ENCODE results near the gene ELMO1.

Gene ELMO1

DNA sequence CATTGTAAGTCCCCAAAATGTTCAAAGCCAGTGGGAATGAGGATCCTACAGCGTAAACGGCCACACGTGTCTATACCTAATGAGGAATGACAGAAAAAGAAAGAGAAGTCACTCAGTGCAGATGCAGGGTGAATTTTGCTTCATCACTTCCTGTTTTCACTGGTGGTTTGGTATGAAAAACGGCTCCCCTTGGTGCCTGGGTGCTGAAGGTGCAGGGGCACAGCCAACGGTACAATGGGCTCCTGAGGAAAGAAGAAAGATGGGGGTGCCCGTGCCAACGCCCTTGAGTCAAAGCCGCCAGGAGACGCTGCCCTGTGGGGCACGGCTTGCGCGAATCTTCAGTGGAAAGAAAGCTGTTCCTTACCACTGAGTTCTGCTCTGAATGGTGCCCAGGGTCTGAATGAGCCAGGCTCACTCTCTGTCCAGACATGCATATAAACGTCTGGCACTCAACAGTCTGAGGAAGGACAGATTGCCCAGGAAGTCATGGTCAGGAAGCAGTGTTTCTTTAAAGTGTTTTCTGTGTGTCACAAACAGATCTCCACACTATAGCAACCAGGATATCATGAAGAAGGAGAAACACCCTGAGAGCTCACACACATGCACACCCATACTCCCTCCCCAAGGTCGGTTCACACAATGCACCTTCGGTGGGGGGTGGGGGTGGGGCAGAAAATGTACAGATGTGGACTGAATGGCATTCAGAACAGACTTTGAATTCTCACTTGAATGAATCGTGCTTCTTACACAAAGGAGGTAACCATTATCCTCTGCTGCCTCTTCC lies 105.8 kb downstream of the ELMO1 start:
- intact Hi-C loops (cut with micrococcal nuclease) = no loop called here
- no peaks in the 10 kb centered on the region for H3K27me3 Mint-ChIP-seq
- H3K9me3 Mint-ChIP-seq = no peaks in the 10 kb centered on the region
- peak overlapping the region; percentile 72 for H3K4me3 Mint-ChIP-seq
- H3K36me3 Mint-ChIP-seq (ENCODE audit: low read depth) = peaks cover 39% of the 10 kb centered on the region
- H3K4me1 Mint-ChIP-seq (ENCODE audit: low read depth) = peaks cover 35% of the 10 kb centered on the region
- peak overlapping the region; percentile 88 for H3K27ac Mint-ChIP-seq

DNA sequence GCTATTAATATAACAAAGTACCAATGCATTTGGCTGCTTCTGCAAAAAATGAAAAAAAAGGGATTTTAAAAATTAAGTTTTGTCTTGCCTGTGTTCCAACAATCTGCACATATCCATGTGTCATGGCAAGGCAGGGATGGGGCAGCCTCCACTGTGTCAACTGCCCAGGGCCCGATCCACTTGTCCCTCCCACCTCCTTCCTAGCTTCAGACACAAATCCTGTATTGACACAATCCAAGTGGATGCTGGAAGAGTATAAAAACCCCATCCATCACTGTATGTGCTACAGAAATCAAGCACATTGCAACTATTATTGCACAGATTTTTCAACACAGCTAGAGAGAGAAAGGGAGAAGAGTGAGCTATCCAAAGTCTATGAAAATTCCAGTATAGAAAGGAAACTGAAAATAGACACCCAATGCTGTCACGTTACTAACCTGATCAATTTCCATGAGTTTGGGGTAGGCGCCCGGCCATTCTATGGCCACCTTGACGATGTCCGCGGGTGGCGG lies 106.4 kb downstream of the ELMO1 start:
- Mint-ChIP-seq H3K36me3 (ENCODE audit: low read depth) (peaks cover 45% of the 10 kb centered on the region), H3K9me3 (no peaks in the 10 kb centered on the region), H3K27me3 (no peaks in the 10 kb centered on the region), H3K4me1 (ENCODE audit: low read depth) (peaks cover 41% of the 10 kb centered on the region), H3K27ac (peak overlapping the region; percentile 88), H3K4me3 (peak overlapping the region; percentile 72)
- intact Hi-C loops (cut with micrococcal nuclease) = no loop called here

DNA sequence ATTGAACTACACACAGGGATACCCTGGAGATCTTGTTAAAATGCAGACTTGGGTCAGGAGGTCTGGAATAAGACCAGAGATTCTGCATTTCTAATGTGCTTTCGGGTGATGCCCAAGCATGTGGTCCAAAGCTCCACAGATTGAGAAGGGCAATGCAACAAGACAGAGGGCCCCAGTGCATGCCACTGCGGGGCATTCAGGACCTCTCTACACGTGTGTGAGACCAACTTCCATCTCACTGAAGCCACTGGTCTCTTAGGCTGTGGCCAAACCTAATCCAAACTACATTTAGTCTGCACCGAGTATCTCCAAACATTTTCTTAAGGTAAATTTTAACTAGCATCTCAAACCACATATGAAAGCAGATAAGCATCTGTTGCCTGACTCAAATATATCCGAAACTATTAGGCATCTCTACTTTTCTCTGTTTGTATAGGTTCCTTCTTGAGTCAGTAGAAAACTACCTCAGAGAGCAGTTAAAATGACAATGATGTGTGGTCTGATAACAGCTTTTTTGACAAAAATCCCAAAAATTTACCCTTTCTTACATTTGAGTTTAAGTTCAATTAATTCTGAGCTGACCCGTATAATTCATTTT lies 107.5 kb downstream of the ELMO1 start:
- H3K9me3 Mint-ChIP-seq = no peaks in the 10 kb centered on the region
- H3K27ac Mint-ChIP-seq = no peak overlapping the region
- intact Hi-C loops (cut with micrococcal nuclease) = no loop called here
- H3K36me3 Mint-ChIP-seq (ENCODE audit: low read depth) = peaks cover 45% of the 10 kb centered on the region
- H3K27me3 Mint-ChIP-seq = no peaks in the 10 kb centered on the region
- H3K4me1 Mint-ChIP-seq (ENCODE audit: low read depth) = peaks cover 50% of the 10 kb centered on the region
- no peak overlapping the region for H3K4me3 Mint-ChIP-seq

DNA sequence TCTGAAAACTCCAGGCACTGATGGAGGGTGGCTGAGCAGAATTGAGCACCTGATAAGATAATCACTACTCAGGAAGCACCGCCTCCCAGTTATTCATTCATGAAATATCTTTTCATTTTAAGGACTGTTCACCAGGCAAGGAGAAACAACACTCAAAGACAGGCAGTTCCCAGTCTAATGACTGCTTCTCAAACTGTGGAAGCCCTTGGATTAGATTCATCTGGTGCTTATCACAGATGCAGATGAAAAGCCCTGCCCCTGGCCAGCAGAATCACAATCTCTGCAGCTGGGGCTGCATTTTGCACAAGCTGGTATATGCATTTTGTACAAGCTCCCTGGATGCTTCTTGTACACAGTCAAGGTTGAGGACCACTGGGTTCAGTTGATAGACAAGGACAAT lies 109.7 kb downstream of the ELMO1 start:
- Mint-ChIP-seq H3K36me3 (ENCODE audit: low read depth) (peaks cover 45% of the 10 kb centered on the region), H3K27ac (no peak overlapping the region)

DNA sequence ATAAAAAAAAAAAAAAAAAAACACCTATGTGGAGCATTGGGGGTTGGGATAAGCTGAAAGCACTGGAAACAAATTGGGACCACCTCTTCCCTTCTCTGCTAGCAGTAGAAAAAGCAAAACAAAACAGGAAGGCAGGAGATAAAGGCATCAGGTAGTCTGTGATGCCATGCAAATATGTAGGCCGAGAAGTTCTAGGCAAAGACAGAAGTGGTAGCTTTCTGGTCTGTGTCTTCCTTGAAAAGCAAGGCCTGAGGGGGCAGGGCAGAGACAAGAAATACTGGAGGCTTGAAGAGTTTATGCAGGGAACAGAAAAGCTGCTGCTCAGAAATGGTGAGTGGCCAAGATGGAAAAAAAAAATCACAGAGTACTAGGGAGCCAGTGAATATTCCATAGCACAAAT lies 111.1 kb downstream of the ELMO1 start:
- Mint-ChIP-seq H3K27ac (no peak overlapping the region), H3K36me3 (ENCODE audit: low read depth) (peaks cover 51% of the 10 kb centered on the region)
- intact Hi-C loops (cut with micrococcal nuclease) = loop anchor here (5.0 to 10.0 kb wide), 2 partner anchors 53 to 110 kb away; partner anchors contain the start of gene ELMO1

More for the DNA sequence above, 109.7 kb downstream of the ELMO1 start:
- intact Hi-C loops (cut with micrococcal nuclease) = loop anchor here (5.0 to 10.0 kb wide), 2 partner anchors 54 to 108 kb away; partner anchors contain the start of gene ELMO1
- no peaks in the 10 kb centered on the region for H3K27me3 Mint-ChIP-seq
- H3K9me3 Mint-ChIP-seq = no peaks in the 10 kb centered on the region
- H3K4me1 Mint-ChIP-seq (ENCODE audit: low read depth) = peaks cover 53% of the 10 kb centered on the region
- no peak overlapping the region for H3K4me3 Mint-ChIP-seq

DNA sequence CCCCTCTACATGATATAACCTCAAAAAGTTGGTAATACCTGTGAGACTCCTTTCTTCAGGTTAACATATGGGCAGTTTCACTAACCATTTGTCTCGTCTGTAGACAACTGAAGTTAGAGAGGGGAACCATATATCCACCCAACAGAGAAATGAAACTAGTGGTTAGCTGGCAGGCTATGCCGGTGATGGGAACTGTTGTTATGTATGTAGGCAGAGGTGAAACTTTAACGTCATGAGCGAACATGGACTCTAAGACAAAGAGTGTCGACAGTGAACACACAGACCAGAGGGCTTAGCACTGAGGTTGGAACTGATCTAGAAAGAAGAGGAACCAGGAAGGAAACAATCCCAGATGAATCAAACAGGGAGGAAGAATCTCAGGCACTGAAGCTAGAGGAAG lies 112.4 kb downstream of the ELMO1 start:
- Mint-ChIP-seq H3K36me3 (ENCODE audit: low read depth) (peaks cover 51% of the 10 kb centered on the region), H3K4me1 (ENCODE audit: low read depth) (peaks cover 56% of the 10 kb centered on the region), H3K9me3 (no peaks in the 10 kb centered on the region), H3K27ac (peak overlapping the region; percentile 64), H3K27me3 (no peaks in the 10 kb centered on the region), H3K4me3 (peak overlapping the region; percentile 39)
- intact Hi-C loops (cut with micrococcal nuclease) = loop anchor here (5.0 to 10.0 kb wide), 2 partner anchors 51 to 111 kb away; partner anchors contain the start of gene ELMO1

More for the DNA sequence above, 111.1 kb downstream of the ELMO1 start:
- Mint-ChIP-seq H3K4me3 (no peak overlapping the region), H3K4me1 (ENCODE audit: low read depth) (peaks cover 54% of the 10 kb centered on the region), H3K9me3 (no peaks in the 10 kb centered on the region), H3K27me3 (no peaks in the 10 kb centered on the region)

DNA sequence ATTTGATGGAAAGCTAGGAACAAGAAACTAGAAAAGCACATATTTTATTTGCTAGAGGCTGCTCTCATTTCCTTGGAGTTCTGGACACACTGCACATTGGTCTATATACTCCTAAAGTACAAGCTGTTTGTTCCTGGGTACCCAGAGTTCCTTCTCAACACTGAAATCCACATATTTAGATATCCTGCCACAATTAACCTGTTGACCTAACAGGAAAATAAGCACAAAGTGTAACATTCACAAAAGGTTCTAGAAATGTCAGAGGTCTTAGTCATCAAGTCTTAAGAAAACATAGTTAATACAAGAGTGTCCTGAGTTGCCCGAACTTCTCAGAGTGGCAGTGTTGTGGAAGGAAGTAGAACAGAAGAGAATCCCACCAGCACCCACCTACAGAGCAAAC lies 115.6 kb downstream of the ELMO1 start:
- Mint-ChIP-seq H3K9me3 (no peaks in the 10 kb centered on the region), H3K27ac (no peak overlapping the region), H3K4me1 (ENCODE audit: low read depth) (peaks cover 46% of the 10 kb centered on the region), H3K27me3 (no peaks in the 10 kb centered on the region), H3K36me3 (ENCODE audit: low read depth) (peaks cover 47% of the 10 kb centered on the region), H3K4me3 (no peak overlapping the region)
- intact Hi-C loops (cut with micrococcal nuclease) = loop anchor here (10.0 kb wide), 1 partner anchor 48 kb away; no protein-coding TSS in a partner anchor

DNA sequence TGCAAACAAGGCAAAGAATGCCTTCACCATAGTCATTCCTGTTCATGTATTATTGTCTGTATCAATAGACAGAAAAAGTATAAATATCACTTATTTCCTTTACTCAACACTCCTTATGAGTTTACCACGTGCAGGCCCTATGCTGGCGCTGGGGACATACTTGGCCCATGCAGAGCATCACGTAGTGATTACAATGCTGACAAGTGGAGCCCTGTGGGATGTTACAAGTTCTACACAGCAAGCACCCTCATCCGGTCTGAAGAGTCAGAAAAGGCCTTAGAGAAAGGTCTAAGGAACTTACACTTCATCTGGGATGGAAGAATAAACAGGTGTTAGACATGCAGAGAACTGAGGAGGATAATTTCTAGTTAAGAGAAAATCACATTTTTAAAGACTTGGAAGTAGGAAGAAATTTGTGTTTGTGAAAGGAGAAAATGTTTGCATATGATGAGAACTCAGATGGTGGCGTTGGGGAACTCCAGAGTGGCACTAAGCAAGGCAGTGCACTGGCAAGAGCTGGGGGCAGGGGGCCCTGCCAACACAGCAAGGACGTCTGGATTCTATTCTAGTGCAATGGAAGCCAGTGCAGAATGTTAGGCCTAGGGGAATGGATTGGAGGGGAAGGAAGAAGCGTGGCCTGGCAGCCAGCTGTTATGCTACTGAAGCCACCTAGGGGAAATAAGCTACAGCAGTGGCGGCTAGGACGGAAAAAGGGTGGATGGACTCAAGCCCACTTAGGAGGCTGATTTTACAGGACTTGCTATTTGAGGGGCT lies 116.2 kb downstream of the ELMO1 start:
- no peaks in the 10 kb centered on the region for H3K9me3 Mint-ChIP-seq
- H3K4me3 Mint-ChIP-seq = no peak overlapping the region
- no peak overlapping the region for H3K27ac Mint-ChIP-seq
- intact Hi-C loops (cut with micrococcal nuclease) = loop anchor here (10.0 kb wide), 1 partner anchor 48 kb away; no protein-coding TSS in a partner anchor
- peaks cover 41% of the 10 kb centered on the region for H3K4me1 Mint-ChIP-seq (ENCODE audit: low read depth)
- H3K36me3 Mint-ChIP-seq (ENCODE audit: low read depth) = peaks cover 43% of the 10 kb centered on the region
- no peaks in the 10 kb centered on the region for H3K27me3 Mint-ChIP-seq

DNA sequence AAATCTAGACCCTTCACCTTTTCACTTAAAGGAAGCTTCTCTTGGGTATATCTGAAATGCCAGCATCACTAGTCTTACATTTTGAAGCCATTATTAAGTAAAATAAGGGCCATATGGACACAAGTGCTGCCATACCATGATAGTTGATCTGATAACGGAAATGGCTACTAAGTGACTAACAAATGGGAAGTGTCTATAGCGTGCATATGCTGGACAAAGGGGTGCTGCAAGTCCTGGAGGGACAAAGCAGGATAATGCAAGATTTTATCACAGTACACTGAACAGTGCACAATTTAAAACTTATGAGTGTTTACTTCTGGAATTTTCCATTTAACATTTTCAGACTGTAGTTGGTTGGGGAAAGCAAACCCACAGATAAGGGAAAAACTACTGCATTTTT lies 117.9 kb downstream of the ELMO1 start:
- H3K4me3 Mint-ChIP-seq = no peak overlapping the region
- H3K27me3 Mint-ChIP-seq = no peaks in the 10 kb centered on the region
- peaks cover 46% of the 10 kb centered on the region for H3K36me3 Mint-ChIP-seq (ENCODE audit: low read depth)
- H3K27ac Mint-ChIP-seq = no peak overlapping the region
- H3K9me3 Mint-ChIP-seq = no peaks in the 10 kb centered on the region
- peaks cover 33% of the 10 kb centered on the region for H3K4me1 Mint-ChIP-seq (ENCODE audit: low read depth)
- intact Hi-C loops (cut with micrococcal nuclease) = loop anchor here (10.0 kb wide), 1 partner anchor 46 kb away; no protein-coding TSS in a partner anchor

DNA sequence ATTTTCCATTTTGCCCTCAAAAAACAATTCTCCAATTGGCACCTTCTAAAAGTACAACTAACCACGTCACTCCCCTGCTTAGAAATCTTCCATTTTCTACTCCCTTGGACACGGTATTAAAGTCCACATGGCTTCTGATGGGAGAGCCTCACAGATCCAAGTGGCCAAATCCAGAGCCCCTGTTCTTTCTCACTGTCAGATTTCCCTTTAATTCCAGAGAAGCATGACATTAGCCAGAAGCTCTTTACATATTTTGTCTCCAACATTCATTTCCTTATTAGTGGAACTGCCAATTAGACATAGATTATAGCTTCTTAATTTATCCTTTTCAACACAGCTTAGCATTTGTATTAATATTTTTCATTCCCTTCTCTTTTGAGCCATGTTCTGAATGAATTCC lies 118.7 kb downstream of the ELMO1 start:
- Mint-ChIP-seq H3K27ac (no peak overlapping the region), H3K27me3 (no peaks in the 10 kb centered on the region), H3K4me3 (no peak overlapping the region), H3K36me3 (ENCODE audit: low read depth) (peaks cover 54% of the 10 kb centered on the region), H3K9me3 (no peaks in the 10 kb centered on the region), H3K4me1 (ENCODE audit: low read depth) (peaks cover 25% of the 10 kb centered on the region)
- intact Hi-C loops (cut with micrococcal nuclease) = loop anchor here (10.0 kb wide), 1 partner anchor 45 kb away; no protein-coding TSS in a partner anchor

DNA sequence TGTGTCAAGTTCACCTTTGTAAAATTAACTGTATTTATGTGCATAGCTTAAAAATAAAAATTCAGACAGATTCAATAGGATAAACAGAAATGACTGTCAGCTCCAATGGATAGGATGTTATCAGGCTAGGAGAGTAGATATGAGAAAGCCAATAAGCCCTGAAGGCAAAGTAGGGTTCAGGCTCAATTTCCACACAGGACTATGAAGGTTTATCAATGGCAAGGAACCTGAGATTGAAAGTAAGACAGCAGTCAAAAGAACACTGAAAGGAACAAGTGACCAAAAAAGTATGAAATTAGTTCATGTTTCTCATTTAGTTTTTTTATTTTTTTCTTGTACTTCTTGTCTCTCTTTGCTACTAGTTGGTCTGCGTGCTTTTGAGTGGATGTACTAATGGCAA lies 121.4 kb downstream of the ELMO1 start:
- H3K4me1 Mint-ChIP-seq (ENCODE audit: low read depth) = peaks cover 20% of the 10 kb centered on the region
- H3K27ac Mint-ChIP-seq = no peak overlapping the region
- no peaks in the 10 kb centered on the region for H3K9me3 Mint-ChIP-seq
- intact Hi-C loops (cut with micrococcal nuclease) = no loop called here
- no peaks in the 10 kb centered on the region for H3K27me3 Mint-ChIP-seq
- H3K4me3 Mint-ChIP-seq = no peak overlapping the region
- H3K36me3 Mint-ChIP-seq (ENCODE audit: low read depth) = peaks cover 57% of the 10 kb centered on the region

DNA sequence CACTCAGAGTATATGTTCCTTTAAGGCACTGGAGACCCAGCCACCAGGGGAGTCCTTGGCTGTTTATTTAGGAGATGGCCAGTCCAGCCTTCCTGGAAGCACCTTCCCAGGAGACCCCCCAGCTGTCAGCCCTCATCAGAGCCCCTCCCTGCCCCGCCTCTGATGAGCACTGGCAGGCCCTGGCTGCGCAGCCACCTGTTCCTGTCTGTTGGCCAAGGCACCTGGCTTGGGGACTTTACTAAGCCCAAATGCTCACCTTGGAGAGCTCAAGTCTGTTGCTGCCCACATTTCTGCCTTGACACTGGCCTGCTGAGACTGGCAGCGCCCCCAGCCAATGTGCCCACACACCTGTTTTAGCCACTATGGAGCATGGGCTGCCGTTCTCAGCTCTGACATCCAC lies 124.7 kb downstream of the ELMO1 start:
- Mint-ChIP-seq H3K36me3 (ENCODE audit: low read depth) (peaks cover 32% of the 10 kb centered on the region), H3K9me3 (no peaks in the 10 kb centered on the region), H3K4me3 (no peak overlapping the region), H3K27ac (no peak overlapping the region), H3K27me3 (no peaks in the 10 kb centered on the region), H3K4me1 (ENCODE audit: low read depth) (peaks cover 13% of the 10 kb centered on the region)
- intact Hi-C loops (cut with micrococcal nuclease) = no loop called here

DNA sequence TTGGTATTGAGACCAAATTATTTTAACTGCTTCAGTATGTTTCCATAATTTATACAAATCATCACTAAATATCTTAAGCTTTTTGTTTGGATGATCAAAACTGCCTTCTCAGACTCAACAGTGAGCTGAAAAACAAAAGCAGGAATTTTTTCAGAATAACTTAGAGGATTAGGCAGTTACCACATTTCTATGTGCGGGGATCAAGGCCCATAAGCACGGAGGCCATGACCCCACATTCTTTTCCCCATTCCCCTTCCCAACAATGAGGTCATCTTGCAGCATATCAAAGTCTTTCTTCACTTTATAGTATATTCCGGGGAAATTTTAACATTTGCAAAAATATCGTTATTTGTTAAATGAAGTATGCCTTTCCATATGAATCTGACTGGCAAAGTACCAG lies 125.8 kb downstream of the ELMO1 start:
- peaks cover 25% of the 10 kb centered on the region for H3K36me3 Mint-ChIP-seq (ENCODE audit: low read depth)
- no peaks in the 10 kb centered on the region for H3K9me3 Mint-ChIP-seq
- H3K4me1 Mint-ChIP-seq (ENCODE audit: low read depth) = peaks cover 13% of the 10 kb centered on the region
- H3K4me3 Mint-ChIP-seq = no peak overlapping the region
- intact Hi-C loops (cut with micrococcal nuclease) = no loop called here
- H3K27me3 Mint-ChIP-seq = no peaks in the 10 kb centered on the region
- no peak overlapping the region for H3K27ac Mint-ChIP-seq
